RWPE2 (cell line): ENCODE measurements around the gene CXXC5.

Experiments used
- ATAC-seq: fragments of 200-7000 bp; cut with Tn5 transposase; 3 replicates; pipeline ENCODE4 v1.9.1; 2021; ENCODE audit warnings: low read depth
- DNase-seq: peaks from one replicate; pipeline ENCODE4 v3.0.0-alpha.2; 2020; ENCODE audit warnings: low spot score
- H3K27ac ChIP-seq: fragments of 450-650 bp; 2 replicates; pipeline ENCODE4 v1.5.1; 2017; ENCODE audit warnings: mild to moderate bottlenecking; ENCODE audit not compliant: poor library complexity, severe bottlenecking
- H3K27me3 ChIP-seq: fragments of 250-450 bp; sonication (Bioruptor Pico); 2 replicates; pipeline ENCODE4 v1.5.1; 2021; ENCODE audit warnings: mild to moderate bottlenecking, moderate library complexity; ENCODE audit not compliant: insufficient read depth, poor library complexity, severe bottlenecking
- H3K36me3 ChIP-seq: fragments of 250-450 bp; sonication (Bioruptor Pico); 2 replicates; pipeline ENCODE4 v1.5.1; 2020; ENCODE audit warnings: low read depth, mild to moderate bottlenecking, moderate library complexity
- H3K4me1 ChIP-seq: fragments of 250-450 bp; sonication (Bioruptor Pico); 2 replicates; pipeline ENCODE4 v1.5.1; 2021; ENCODE audit warnings: mild to moderate bottlenecking, moderate library complexity; ENCODE audit not compliant: insufficient read depth, poor library complexity, severe bottlenecking
- H3K4me3 ChIP-seq: fragments of 250-450 bp; sonication (Bioruptor Pico); 2 replicates; pipeline ENCODE4 v1.5.1; 2021; ENCODE audit warnings: mild to moderate bottlenecking, moderate library complexity; ENCODE audit not compliant: severe bottlenecking
- H3K9me3 ChIP-seq: fragments of 250-450 bp; sonication (Bioruptor Pico); 2 replicates; pipeline ENCODE4 v1.5.1; 2021; ENCODE audit warnings: mild to moderate bottlenecking, moderate library complexity; ENCODE audit not compliant: severe bottlenecking
- CTCF ChIP-seq: fragments of 450-650 bp; IDR thresholded peaks from one replicate; pipeline ENCODE4 v1.5.1; 2017; ENCODE audit warnings: mild to moderate bottlenecking, moderate library complexity; ENCODE audit not compliant: poor library complexity, severe bottlenecking

CXXC5 gene

GRCh38 chr5:139700711-139701055 lies 52.5 kb downstream of the CXXC5 start:
- no peaks in the 10 kb centered on the region for H3K9me3 ChIP-seq
- no peak overlapping the region for H3K4me3 ChIP-seq
- TF ChIP-seq CTCF, result no peak
- H3K4me1 ChIP-seq, result no peaks in the 10 kb centered on the region
- H3K36me3 ChIP-seq, result no peaks in the 10 kb centered on the region
- no peak overlapping the region for H3K27ac ChIP-seq
- DNase-seq (no peak), ATAC-seq (no peak)
- no peaks in the 10 kb centered on the region for H3K27me3 ChIP-seq

GRCh38 chr5:139701056-139701741 lies 53.0 kb downstream of the CXXC5 start:
- no peaks in the 10 kb centered on the region for H3K36me3 ChIP-seq
- no peak for DNase-seq
- no peaks in the 10 kb centered on the region for H3K9me3 ChIP-seq
- no peaks in the 10 kb centered on the region for H3K27me3 ChIP-seq
- no peak overlapping the region for H3K27ac ChIP-seq
- no peaks in the 10 kb centered on the region for H3K4me1 ChIP-seq
- ATAC-seq, result no peak
- TF ChIP-seq CTCF, result no peak
- no peak overlapping the region for H3K4me3 ChIP-seq

GRCh38 chr5:139702548-139702947 lies 54.4 kb downstream of the CXXC5 start:
- H3K4me1 ChIP-seq, result no peaks in the 10 kb centered on the region
- no peak for DNase-seq
- no peaks in the 10 kb centered on the region for H3K36me3 ChIP-seq
- no peak for ATAC-seq
- no peak overlapping the region for H3K4me3 ChIP-seq
- H3K27ac ChIP-seq, result no peak overlapping the region
- no peak for TF ChIP-seq CTCF
- no peaks in the 10 kb centered on the region for H3K9me3 ChIP-seq
- no peaks in the 10 kb centered on the region for H3K27me3 ChIP-seq

GRCh38 chr5:139704748-139705147 lies 56.6 kb downstream of the CXXC5 start:
- no peak for TF ChIP-seq CTCF
- Histone ChIP-seq H3K27me3 (no peaks in the 10 kb centered on the region), H3K4me3 (no peak overlapping the region), H3K36me3 (no peaks in the 10 kb centered on the region), H3K4me1 (no peaks in the 10 kb centered on the region), H3K9me3 (no peaks in the 10 kb centered on the region), H3K27ac (no peak overlapping the region)
- DNase-seq, result no peak
- ATAC-seq, result no peak

GRCh38 chr5:139705191-139705590 lies 57.0 kb downstream of the CXXC5 start:
- H3K27me3 ChIP-seq, result peaks cover 2% of the 10 kb centered on the region
- no peak overlapping the region for H3K27ac ChIP-seq
- ATAC-seq (no peak), DNase-seq (no peak)
- no peaks in the 10 kb centered on the region for H3K36me3 ChIP-seq
- no peaks in the 10 kb centered on the region for H3K9me3 ChIP-seq
- no peak overlapping the region for H3K4me3 ChIP-seq
- no peak for TF ChIP-seq CTCF
- no peaks in the 10 kb centered on the region for H3K4me1 ChIP-seq
